Measurements from ENCODE around the gene C16orf96.

DNA sequence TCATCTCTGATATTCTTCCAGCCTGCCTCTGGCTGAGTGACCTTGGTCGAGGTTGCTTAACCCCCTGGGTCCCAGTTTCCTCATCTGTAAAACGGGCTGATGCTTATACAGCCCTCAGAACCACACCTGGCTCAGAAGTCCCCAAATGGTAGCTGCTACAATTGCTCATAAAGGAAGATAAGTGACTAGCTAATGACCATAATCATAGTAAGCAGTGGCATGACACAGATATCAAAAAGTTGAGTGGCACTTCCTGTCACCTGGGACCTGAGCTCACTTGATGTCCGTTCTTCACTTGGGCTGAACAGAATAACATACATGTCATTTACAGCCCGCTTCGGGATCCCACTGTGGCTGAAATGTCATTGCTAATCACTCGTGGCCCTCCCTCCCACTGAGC is 70.3 kb downstream of the C16orf96 start:
- TF ChIP-seq POLR2A (IDR thresholded peaks at IDR 0.05; ENCODE audit: low read depth, low read length) (no peak), SPI1 (IDR thresholded peaks at IDR 0.05; ENCODE audit: low read depth, low read length) (no peak), TAF1 (IDR thresholded peaks at IDR 0.05; ENCODE audit: low read depth, low read length) (no peak), POLR2AphosphoS5 (IDR thresholded peaks at IDR 0.05; ENCODE audit: low read depth, low read length) (no peak), PAX5 (IDR thresholded peaks at IDR 0.05; ENCODE audit: insufficient read depth, low read length, severe bottlenecking) (no peak), POU2F2 (IDR thresholded peaks at IDR 0.05; ENCODE audit: low read depth, low read length) (no peak)

Measured in GM12891 (cell line).